HFFc6 (cell line): ENCODE measurements around the gene CLP1. TPM values are rescaled to one million over a fixed set of nuclear protein-coding genes. Genes with fewer than 3 reads are reported as not detected.

Source experiments
- DNase-seq: peaks from one replicate; pipeline ENCODE4 v3.0.0-alpha.2; 2018
- H3K27ac Mint-ChIP-seq: 2 replicates; pipeline ENCODE4 v1.8.0; 2020; ENCODE audit warnings: mild to moderate bottlenecking, mixed read lengths
- H3K27me3 Mint-ChIP-seq: 2 replicates; pipeline ENCODE4 v1.8.0; 2021; ENCODE audit warnings: mild to moderate bottlenecking, moderate library complexity, mixed read lengths; ENCODE audit not compliant: insufficient read depth
- H3K36me3 Mint-ChIP-seq: 2 replicates; pipeline ENCODE4 v1.8.0; 2021; ENCODE audit warnings: low read depth, mixed read lengths
- H3K4me1 Mint-ChIP-seq: 2 replicates; pipeline ENCODE4 v1.8.0; 2020; ENCODE audit warnings: low read depth, mixed read lengths
- H3K4me3 Mint-ChIP-seq: 2 replicates; pipeline ENCODE4 v1.8.0; 2020; ENCODE audit warnings: mild to moderate bottlenecking, moderate library complexity, mixed read lengths
- H3K9me3 Mint-ChIP-seq: 2 replicates; pipeline ENCODE4 v1.8.0; 2020; ENCODE audit warnings: mild to moderate bottlenecking, mixed read lengths
- CTCF ChIP-seq: fragments of 200-600 bp; sonication (generic); IDR thresholded peaks from 2 replicates; pipeline ENCODE4 v1.5.0; 2021; ENCODE audit warnings: antibody characterized with exemption, mild to moderate bottlenecking
- total RNA-seq, 6 experiments: library from RNA; stranded (reverse); fragmentation: NEBNext Ultra II Directional; extraction: Animal tissue kit (Norgen Biotek cat#: 25700); gene quantifications; 2 replicates in 1 of 6; 3 replicates in 5 of 6; pipeline ENCODE4 v1.2.3, GENCODE V29; 2021

CLP1 gene
- total RNA-seq, 6 experiments from 2014 or later: 13.0 to 17.1 (median 15.6) TPM

GRCh38 chr11:57646194-57646798, 11.3 kb upstream of the CLP1 start:
- H3K27me3 Mint-ChIP-seq: peaks cover 30% of the 10 kb centered on the region
- DNase-seq: no peak
- peaks cover 13% of the 10 kb centered on the region for H3K36me3 Mint-ChIP-seq
- no peak for TF ChIP-seq CTCF
- peak overlapping the region; percentile 13; the same call in 1 of the 2 replicates for H3K27ac Mint-ChIP-seq
- H3K4me3 Mint-ChIP-seq: no peak overlapping the region
- H3K4me1 Mint-ChIP-seq: peaks cover 89% of the 10 kb centered on the region
- H3K9me3 Mint-ChIP-seq: no peaks in the 10 kb centered on the region

GRCh38 chr11:57646799-57647303, 10.7 kb upstream of the CLP1 start:
- Mint-ChIP-seq H3K27me3 (peaks cover 30% of the 10 kb centered on the region), H3K36me3 (peaks cover 13% of the 10 kb centered on the region), H3K9me3 (no peaks in the 10 kb centered on the region), H3K4me1 (peaks cover 84% of the 10 kb centered on the region), H3K4me3 (peak overlapping the region; percentile 58), H3K27ac (no peak overlapping the region; the same call in 1 of the 2 replicates)
- no peak for TF ChIP-seq CTCF
- DNase-seq: no peak

- Mint-ChIP-seq H3K27ac (no peak overlapping the region), H3K4me1 (peaks cover 82% of the 10 kb centered on the region), H3K36me3 (peaks cover 13% of the 10 kb centered on the region), H3K9me3 (no peaks in the 10 kb centered on the region), H3K27me3 (peaks cover 30% of the 10 kb centered on the region), H3K4me3 (peak overlapping the region; percentile 82; the same call in 1 of the 2 replicates)
- no peak for TF ChIP-seq CTCF
- no peak for DNase-seq
Measured at GRCh38 chr11:57647372-57647771, 10.2 kb upstream of the CLP1 start.

- Mint-ChIP-seq H3K27me3 (peaks cover 30% of the 10 kb centered on the region), H3K27ac (peak overlapping the region; percentile 23; the same call in 1 of the 2 replicates), H3K36me3 (peaks cover 8% of the 10 kb centered on the region), H3K9me3 (no peaks in the 10 kb centered on the region), H3K4me3 (peak overlapping the region; percentile 82), H3K4me1 (peaks cover 74% of the 10 kb centered on the region)
- TF ChIP-seq CTCF: no peak
- DNase-seq: no peak
Measured at GRCh38 chr11:57647960-57648800, 9.4 kb upstream of the CLP1 start.

GRCh38 chr11:57648801-57649735, 8.5 kb upstream of the CLP1 start:
- H3K9me3 Mint-ChIP-seq: no peaks in the 10 kb centered on the region
- peak overlapping the region; percentile 82 for H3K4me3 Mint-ChIP-seq
- no peak for TF ChIP-seq CTCF
- H3K36me3 Mint-ChIP-seq: no peaks in the 10 kb centered on the region
- DNase-seq: no peak
- H3K4me1 Mint-ChIP-seq: peaks cover 66% of the 10 kb centered on the region
- peak overlapping the region; percentile 70 for H3K27ac Mint-ChIP-seq
- H3K27me3 Mint-ChIP-seq: peaks cover 30% of the 10 kb centered on the region
